IgD-negative memory B cell (primary cell): ENCODE measurements around the gene SLCO1B3. TPM values are rescaled to one million over a fixed set of nuclear protein-coding genes. Genes with fewer than 3 reads are reported as not detected.
"Not testable (repeated sequence)": the region's sequence is repeated elsewhere in the genome, so short reads cannot be mapped to it uniquely, and the experiment has no call there.

Source experiments
- H3K27ac Mint-ChIP-seq, 3 donors: one replicate each; pipeline ENCODE4 v1.8.0; 2020 to 2022; ENCODE audit warnings: mild to moderate bottlenecking in 3 of 3, mixed read lengths in 3 of 3, moderate library complexity in 1 of 3
- H3K27me3 Mint-ChIP-seq: one replicate; pipeline ENCODE4 v1.8.0; 2021; ENCODE audit warnings: mixed read lengths
- H3K36me3 Mint-ChIP-seq: one replicate; pipeline ENCODE4 v1.8.0; 2020; ENCODE audit warnings: mild to moderate bottlenecking, mixed read lengths
- H3K4me1 Mint-ChIP-seq, 3 donors: one replicate each; pipeline ENCODE4 v1.8.0; 2020 to 2022; ENCODE audit warnings: mixed read lengths in 3 of 3, mild to moderate bottlenecking in 1 of 3
- H3K4me3 Mint-ChIP-seq, 4 donors: one replicate each; pipeline ENCODE4 v1.8.0; 2020 to 2022; ENCODE audit warnings: mild to moderate bottlenecking in 4 of 4, mixed read lengths in 4 of 4, moderate library complexity in 3 of 4
- H3K9me3 Mint-ChIP-seq, 3 donors: one replicate each; pipeline ENCODE4 v1.8.0; 2020 to 2021; ENCODE audit warnings: mixed read lengths in 3 of 3, mild to moderate bottlenecking in 1 of 3
- polyA plus RNA-seq: library from polyadenylated mRNA; unstranded; fragments of 300-500 nt; fragmentation: Illumina TruSeq; gene quantifications from one replicate; pipeline ENCODE4 v1.2.3, GENCODE V29; 2021

The SLCO1B3 gene, protein sequence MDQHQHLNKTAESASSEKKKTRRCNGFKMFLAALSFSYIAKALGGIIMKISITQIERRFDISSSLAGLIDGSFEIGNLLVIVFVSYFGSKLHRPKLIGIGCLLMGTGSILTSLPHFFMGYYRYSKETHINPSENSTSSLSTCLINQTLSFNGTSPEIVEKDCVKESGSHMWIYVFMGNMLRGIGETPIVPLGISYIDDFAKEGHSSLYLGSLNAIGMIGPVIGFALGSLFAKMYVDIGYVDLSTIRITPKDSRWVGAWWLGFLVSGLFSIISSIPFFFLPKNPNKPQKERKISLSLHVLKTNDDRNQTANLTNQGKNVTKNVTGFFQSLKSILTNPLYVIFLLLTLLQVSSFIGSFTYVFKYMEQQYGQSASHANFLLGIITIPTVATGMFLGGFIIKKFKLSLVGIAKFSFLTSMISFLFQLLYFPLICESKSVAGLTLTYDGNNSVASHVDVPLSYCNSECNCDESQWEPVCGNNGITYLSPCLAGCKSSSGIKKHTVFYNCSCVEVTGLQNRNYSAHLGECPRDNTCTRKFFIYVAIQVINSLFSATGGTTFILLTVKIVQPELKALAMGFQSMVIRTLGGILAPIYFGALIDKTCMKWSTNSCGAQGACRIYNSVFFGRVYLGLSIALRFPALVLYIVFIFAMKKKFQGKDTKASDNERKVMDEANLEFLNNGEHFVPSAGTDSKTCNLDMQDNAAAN
- polyA plus RNA-seq: not detected

DNA sequence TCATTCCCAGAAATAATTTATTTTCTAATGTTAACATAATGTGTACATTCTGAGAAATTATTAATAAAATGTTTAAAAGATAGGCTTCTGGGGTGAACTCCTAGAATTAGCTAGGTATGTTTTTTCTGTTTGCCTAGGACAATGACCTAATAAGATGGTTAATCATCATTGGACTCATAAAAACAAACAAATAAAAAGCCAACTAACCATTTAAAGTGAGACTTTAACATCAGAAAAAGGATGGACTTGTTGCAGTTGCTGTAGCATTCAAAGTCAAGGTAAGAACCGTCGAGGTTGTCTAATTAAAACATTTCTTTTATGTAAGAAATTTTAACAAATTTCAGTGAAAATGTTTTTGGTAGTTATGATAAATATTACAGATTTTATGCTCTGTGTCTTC, at the start of gene SLCO1B3:
Gene SLCO1B3 (plus strand): TSS at position 219 of the 400 bp plus-strand sequence. CDS start 5,034 bp downstream, outside the sequence.
- H3K4me1 Mint-ChIP-seq: no peaks in the 10 kb centered on the region
- no peak within 1 kb of the TSS for H3K4me3 Mint-ChIP-seq
- H3K27me3 Mint-ChIP-seq: no peaks in the 10 kb centered on the region
- H3K36me3 Mint-ChIP-seq: no peaks in the 10 kb centered on the region
- no peak within 1 kb of the TSS for H3K27ac Mint-ChIP-seq
- H3K9me3 Mint-ChIP-seq: peaks cover 3 to 4% (median 3%) of the 10 kb centered on the region in 3 donors

DNA sequence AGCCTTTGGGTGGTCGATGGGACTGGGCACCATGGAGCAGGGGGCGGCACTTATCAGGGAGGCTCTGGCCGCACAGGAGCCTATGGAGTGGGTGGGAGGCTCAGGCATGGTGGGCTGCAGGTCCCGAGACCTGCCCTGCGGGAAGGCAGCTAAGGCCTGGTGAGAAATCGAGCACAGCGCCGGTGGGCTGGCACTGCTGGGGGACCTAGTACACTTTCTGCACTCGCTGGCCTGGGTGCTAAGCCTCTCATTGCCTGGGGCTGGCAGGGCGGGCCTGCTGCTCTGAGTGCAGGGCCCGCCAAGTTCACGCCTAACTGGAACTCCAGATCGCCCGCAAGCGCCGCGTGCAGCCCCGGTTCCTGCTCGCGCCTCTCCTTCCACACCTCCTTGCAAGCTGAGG, 33.1 kb upstream of the SLCO1B3 start:
- H3K27me3 Mint-ChIP-seq: no peaks in the 10 kb centered on the region
- H3K4me1 Mint-ChIP-seq: peaks cover 0 to 2% (median 0%) of the 10 kb centered on the region in 3 donors
- H3K9me3 Mint-ChIP-seq: peaks cover 2 to 11% (median 4%) of the 10 kb centered on the region in 3 donors
- peaks cover 2% of the 10 kb centered on the region for H3K36me3 Mint-ChIP-seq
- H3K27ac Mint-ChIP-seq: no peak overlapping the region
- H3K4me3 Mint-ChIP-seq: no peak overlapping the region

DNA sequence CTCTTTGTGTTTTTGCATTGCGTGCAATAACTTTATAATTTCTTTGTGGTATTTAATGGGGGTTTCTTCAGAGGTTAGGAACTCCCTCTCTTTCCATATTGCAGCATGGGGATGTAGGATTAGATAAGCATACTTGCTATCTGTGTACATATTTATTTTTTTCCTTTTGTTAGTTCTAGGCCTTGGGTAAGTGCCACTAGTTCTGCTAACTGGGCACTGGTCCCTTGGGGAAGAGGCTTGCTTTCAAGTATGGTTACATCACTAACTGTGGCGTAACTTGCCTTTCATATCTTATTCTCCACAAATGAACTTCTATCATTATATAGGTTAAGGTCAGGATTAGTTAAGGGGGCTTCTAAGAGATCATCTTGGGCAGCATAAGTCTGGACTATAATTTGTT, 31.5 kb upstream of the SLCO1B3 start:
- Mint-ChIP-seq H3K27ac (no peak overlapping the region), H3K9me3 (peaks cover 2 to 11% (median 4%) of the 10 kb centered on the region in 3 donors), H3K4me1 (peaks cover 0 to 2% (median 0%) of the 10 kb centered on the region in 3 donors), H3K27me3 (no peaks in the 10 kb centered on the region), H3K36me3 (peaks cover 2% of the 10 kb centered on the region), H3K4me3 (no peak overlapping the region)

DNA sequence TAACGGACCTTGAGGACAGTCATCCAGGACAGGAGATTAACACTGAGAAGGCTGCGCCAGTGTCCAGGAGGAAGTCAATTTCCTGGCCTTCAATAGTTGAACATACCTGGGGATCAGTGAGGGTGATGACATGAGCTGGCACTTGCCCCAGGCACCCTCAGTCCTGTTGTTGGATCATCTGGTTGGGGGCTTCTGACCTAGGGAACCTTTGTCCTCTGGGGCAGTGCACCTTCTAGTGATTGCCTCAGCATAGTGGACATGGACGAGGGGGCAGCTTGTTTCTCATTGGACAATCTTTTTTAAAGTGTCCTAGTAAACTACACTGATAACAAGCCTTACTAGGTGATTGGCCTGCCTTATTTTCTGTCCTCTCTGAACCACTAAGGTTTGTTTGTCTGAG, 30.5 kb upstream of the SLCO1B3 start:
- not testable (repeated sequence) for H3K4me3 Mint-ChIP-seq, H3K4me1 Mint-ChIP-seq, H3K36me3 Mint-ChIP-seq, H3K27me3 Mint-ChIP-seq, H3K27ac Mint-ChIP-seq
- peaks cover 2 to 14% (median 4%) of the 10 kb centered on the region in 3 donors for H3K9me3 Mint-ChIP-seq

DNA sequence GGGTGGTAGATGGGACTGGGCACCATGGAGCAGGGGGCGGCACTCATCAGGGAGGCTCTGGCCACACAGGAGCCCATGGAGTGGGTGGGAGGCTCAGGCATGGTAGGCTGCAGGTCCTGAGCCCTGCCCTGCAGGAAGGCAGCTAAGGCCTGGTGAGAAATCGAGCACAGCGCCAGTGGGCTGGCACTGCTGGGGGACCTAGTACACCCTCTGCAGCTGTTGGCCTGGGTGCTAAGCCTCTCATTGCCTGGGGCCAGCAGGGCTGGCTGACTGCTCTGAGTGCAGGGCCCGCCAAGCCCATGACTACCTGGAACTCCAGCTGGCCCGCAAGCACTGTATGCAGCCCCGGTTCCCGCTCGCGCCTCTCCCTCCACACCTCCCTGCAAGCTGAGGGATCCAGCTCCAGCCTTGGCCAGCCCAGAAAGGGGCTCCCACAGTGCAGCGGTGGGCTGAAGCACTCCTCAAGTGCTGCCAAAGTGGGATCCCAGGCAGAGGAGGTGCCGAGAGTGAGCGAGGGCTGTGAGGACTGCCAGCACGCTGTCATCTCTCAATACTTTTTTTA, 26.6 kb upstream of the SLCO1B3 start:
- H3K27ac Mint-ChIP-seq, H3K4me1 Mint-ChIP-seq, H3K27me3 Mint-ChIP-seq, H3K4me3 Mint-ChIP-seq, H3K36me3 Mint-ChIP-seq: not testable (repeated sequence)
- H3K9me3 Mint-ChIP-seq: peaks cover 0 to 18% (median 5%) of the 10 kb centered on the region in 3 donors

DNA sequence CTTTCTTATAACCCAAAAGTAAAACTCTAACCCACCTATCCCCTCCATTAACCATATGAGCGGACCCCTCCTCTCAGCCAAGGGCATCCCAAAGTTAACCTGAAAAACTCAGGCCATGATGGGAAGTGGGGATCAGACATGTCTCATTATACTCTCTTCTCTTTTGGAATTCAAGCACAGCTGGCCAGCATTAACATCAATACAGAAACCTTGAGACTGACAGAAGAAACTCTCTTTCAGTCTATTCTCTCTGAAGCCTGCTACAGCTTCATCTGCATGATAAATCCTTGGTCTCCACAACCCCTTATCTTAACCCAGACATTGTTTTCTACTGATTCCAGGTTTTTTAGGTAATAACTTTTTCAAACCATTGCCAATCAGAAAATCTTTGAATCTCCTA, 17.5 kb upstream of the SLCO1B3 start:
- no peak overlapping the region for H3K4me3 Mint-ChIP-seq
- peaks cover 0 to 3% (median 3%) of the 10 kb centered on the region in 3 donors for H3K9me3 Mint-ChIP-seq
- no peak overlapping the region for H3K27ac Mint-ChIP-seq
- H3K36me3 Mint-ChIP-seq: peaks cover 3% of the 10 kb centered on the region
- no peaks in the 10 kb centered on the region for H3K4me1 Mint-ChIP-seq
- H3K27me3 Mint-ChIP-seq: no peaks in the 10 kb centered on the region

DNA sequence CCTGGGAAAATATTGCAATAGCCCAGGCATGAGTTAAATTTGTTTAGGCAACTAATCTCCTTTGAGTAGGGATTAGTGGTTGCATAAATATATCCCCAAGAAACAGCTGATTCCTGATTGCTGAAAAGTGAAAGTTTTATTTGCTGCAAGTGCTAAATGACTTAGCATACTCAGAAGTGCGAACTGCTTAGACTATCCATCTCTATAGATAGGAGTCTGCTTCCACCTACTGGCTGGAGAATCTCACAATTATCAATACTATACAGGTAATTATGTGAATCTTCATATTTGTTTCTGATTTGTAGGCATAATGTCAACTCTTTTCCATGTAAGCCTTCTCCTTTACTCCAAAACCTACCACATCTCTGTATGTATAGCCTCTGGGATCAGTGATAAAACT, 12.0 kb upstream of the SLCO1B3 start:
- H3K27ac Mint-ChIP-seq: no peak overlapping the region
- H3K4me1 Mint-ChIP-seq: no peaks in the 10 kb centered on the region
- H3K9me3 Mint-ChIP-seq: peaks cover 0 to 3% (median 2%) of the 10 kb centered on the region in 3 donors
- no peak overlapping the region for H3K4me3 Mint-ChIP-seq
- no peaks in the 10 kb centered on the region for H3K27me3 Mint-ChIP-seq
- peaks cover 3% of the 10 kb centered on the region for H3K36me3 Mint-ChIP-seq

DNA sequence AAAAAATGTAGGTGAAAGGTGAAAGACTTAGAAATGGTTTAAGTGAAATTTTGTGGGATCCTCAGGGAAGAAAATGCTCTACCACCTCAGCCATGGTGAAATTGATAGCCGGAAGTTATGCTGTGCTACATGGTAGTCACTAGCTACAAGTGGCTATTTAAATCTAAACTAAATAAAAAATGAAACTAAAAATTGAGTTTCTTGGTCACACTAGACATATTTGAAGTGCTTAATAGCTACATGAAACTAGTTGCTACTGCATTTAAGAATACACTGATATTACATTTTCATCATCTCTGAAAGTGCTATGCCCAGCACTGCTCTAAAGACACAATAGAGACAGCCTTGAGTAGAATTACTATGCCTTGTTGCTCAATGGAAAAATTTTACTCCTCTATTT, 10.3 kb upstream of the SLCO1B3 start:
- H3K27ac Mint-ChIP-seq: no peak overlapping the region
- H3K27me3 Mint-ChIP-seq: no peaks in the 10 kb centered on the region
- no peak overlapping the region for H3K4me3 Mint-ChIP-seq
- no peaks in the 10 kb centered on the region for H3K36me3 Mint-ChIP-seq
- H3K9me3 Mint-ChIP-seq: peaks cover 0 to 3% (median 2%) of the 10 kb centered on the region in 3 donors
- H3K4me1 Mint-ChIP-seq: no peaks in the 10 kb centered on the region

DNA sequence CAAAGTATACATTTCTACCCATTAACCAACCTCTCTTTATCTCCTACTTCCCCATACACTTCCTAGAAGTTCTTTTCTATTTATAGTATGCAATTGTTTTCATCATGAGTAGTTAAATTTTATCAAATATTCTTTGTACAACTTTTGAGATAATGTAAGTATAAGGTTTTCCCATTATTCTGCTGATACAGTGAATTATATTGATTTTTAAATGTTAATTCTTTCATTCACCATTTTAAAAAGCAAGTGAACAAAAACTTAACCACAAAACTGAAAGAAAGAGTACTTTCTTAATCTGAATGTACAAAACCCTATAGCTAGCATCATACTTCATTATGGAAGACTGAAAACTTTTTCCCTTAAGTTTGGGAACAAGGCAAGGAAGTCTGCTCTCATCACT, 9.5 kb upstream of the SLCO1B3 start:
- Mint-ChIP-seq H3K4me3 (no peak overlapping the region), H3K36me3 (no peaks in the 10 kb centered on the region), H3K27ac (no peak overlapping the region), H3K9me3 (peaks cover 0 to 3% (median 2%) of the 10 kb centered on the region in 3 donors), H3K27me3 (no peaks in the 10 kb centered on the region), H3K4me1 (no peaks in the 10 kb centered on the region)

DNA sequence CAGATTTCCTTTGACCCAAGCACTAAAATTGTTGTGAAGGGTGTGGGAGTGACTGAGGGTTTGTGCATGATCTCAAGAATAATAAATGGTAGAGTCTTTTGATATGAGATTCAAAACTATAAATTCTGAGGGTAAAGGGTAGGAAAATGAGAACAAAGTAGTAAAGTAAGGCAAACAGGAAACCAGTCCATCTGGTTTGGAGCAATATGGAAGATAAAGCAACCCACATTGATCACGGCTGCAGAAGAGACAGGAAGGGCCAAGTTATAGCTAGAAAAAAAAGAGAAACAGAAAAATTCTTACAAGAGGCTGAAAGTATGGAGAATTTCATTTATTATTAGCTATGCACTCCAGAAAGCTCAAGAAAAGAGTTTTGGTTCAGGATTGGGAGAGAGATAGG, 4.6 kb upstream of the SLCO1B3 start:
- Mint-ChIP-seq H3K4me1 (no peaks in the 10 kb centered on the region), H3K36me3 (no peaks in the 10 kb centered on the region), H3K27me3 (no peaks in the 10 kb centered on the region), H3K4me3 (no peak overlapping the region), H3K27ac (no peak overlapping the region), H3K9me3 (no peaks in the 10 kb centered on the region)

DNA sequence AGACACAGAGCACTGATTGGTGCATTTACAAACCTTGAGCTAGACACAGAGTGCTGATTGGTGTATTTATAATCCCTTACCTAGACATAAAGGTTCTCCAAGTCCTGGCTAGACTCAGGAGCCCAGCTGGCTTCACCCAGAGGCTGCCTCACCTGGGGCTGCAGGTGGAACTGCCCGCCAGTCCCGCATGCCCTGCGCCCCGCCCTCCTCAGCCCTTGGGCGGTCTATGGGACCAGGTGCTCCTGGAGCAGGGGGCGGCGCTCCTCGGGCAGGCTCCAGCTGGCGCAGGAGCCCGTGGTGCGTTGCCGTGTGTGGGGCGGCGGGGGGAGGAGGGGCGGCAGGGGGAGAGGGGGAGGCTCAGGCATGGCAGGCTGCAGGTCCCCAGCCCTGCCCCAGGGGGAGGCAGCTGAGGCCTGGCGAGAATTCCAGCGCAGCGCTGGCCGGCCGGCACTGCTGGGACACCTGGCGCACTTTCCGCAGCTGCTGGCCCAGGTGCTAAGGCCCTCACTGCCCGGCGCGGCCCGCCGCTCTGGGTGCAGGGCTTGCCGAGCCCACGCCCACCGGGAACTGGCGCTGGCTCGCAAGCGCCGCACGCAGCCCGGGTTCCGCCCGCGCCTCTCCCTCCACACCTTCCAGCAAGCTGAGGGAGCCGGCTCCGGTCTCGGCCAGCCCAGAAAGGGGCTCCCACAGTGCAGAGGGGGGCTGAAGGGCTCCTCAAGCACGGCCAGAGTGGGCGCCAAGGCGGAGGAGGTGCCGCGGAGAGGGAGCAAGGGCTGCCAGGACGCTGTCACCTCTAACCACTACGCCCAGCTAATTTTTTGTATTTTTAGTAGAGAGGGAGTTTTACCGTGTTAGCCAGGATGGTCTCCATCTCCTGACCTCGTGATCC, 3.1 kb upstream of the SLCO1B3 start:
- peaks cover 3 to 4% (median 3%) of the 10 kb centered on the region in 3 donors for H3K9me3 Mint-ChIP-seq
- no peaks in the 10 kb centered on the region for H3K36me3 Mint-ChIP-seq
- no peaks in the 10 kb centered on the region for H3K27me3 Mint-ChIP-seq
- no peak overlapping the region for H3K27ac Mint-ChIP-seq
- no peaks in the 10 kb centered on the region for H3K4me1 Mint-ChIP-seq
- no peak overlapping the region for H3K4me3 Mint-ChIP-seq

DNA sequence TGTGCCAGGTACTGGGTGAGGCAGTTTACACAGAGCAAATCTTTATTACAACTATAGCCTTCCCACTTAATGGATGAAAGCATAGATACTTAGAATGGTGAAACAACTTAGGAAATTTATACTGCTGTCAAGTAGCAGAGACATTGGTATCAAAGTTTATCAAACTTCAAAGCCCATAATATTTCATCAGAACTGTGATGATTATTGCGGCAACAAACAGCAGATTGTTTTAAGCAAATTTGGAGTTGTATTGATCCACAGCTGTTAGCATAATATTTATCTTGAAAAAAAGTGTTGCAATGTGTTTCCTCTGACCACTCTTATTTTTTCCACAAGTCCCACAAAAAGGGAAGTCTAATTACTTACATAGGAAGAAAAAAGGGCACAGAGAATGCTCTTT, 2.0 kb upstream of the SLCO1B3 start:
- no peaks in the 10 kb centered on the region for H3K27me3 Mint-ChIP-seq
- H3K27ac Mint-ChIP-seq: no peak overlapping the region
- H3K4me1 Mint-ChIP-seq: no peaks in the 10 kb centered on the region
- H3K36me3 Mint-ChIP-seq: no peaks in the 10 kb centered on the region
- no peak overlapping the region for H3K4me3 Mint-ChIP-seq
- H3K9me3 Mint-ChIP-seq: peaks cover 3 to 4% (median 3%) of the 10 kb centered on the region in 3 donors

DNA sequence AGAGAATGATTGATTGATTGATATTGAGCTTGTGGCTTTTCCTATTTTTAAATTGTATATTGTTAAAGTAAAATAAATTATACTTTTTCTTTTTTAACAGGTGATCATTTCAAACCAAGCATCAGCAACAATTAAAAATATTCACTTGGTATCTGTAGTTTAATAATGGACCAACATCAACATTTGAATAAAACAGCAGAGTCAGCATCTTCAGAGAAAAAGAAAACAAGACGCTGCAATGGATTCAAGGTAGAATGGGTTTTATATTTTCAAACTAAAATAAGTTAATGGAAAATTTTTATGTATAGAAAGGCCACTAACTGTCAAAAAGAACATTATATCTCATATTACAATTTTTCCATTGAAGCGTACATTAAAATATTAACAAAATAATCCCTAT, 5.1 kb downstream of the SLCO1B3 start:
- H3K9me3 Mint-ChIP-seq: peaks cover 5 to 14% (median 10%) of the 10 kb centered on the region in 3 donors
- no peak overlapping the region for H3K27ac Mint-ChIP-seq
- H3K36me3 Mint-ChIP-seq: no peaks in the 10 kb centered on the region
- H3K4me3 Mint-ChIP-seq: no peak overlapping the region
- no peaks in the 10 kb centered on the region for H3K27me3 Mint-ChIP-seq
- H3K4me1 Mint-ChIP-seq: no peaks in the 10 kb centered on the region

DNA sequence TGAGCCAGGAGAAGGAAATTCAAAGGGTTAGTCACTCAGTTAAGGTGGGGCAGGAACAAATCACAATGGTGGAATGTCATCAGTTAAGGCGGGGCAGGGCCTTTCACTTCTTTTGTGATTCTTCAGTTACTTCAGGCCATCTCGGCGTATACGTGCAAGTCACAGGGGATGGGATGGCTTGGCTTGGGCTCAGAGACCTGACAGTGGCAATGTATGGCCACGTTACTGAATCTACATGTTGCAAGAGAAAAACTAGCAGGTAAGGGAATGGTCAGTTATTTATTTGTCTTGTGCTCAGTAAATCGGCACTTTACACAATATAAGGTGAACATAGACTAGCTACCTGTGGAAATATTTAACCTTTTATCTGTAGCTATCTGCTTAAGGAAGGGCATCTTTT, 11.9 kb downstream of the SLCO1B3 start:
- Mint-ChIP-seq H3K36me3 (no peaks in the 10 kb centered on the region), H3K4me3 (no peak overlapping the region), H3K4me1 (no peaks in the 10 kb centered on the region), H3K27ac (no peak overlapping the region), H3K27me3 (no peaks in the 10 kb centered on the region), H3K9me3 (peaks cover 6 to 11% (median 10%) of the 10 kb centered on the region in 3 donors)

DNA sequence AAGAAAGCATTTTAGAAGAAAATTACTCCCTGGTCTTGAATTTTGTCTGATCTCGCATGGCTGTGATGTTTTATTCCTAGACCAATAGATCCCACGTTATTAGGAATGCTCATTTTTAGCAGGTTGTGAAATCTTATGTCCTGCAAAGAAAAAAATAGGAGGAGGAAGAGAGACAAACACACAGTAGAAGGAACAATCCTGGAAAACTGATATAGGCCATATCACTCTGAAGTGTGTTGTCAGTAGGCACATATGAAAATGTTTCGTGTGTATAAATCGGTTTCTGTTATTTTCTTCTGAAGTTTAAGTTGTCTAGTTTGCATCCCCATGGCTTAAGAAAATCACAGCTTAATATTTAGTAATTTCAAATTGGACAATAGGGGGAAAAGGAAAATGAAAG, 12.4 kb downstream of the SLCO1B3 start:
- no peaks in the 10 kb centered on the region for H3K4me1 Mint-ChIP-seq
- no peaks in the 10 kb centered on the region for H3K36me3 Mint-ChIP-seq
- no peak overlapping the region for H3K4me3 Mint-ChIP-seq
- no peak overlapping the region for H3K27ac Mint-ChIP-seq
- peaks cover 6 to 11% (median 10%) of the 10 kb centered on the region in 3 donors for H3K9me3 Mint-ChIP-seq
- no peaks in the 10 kb centered on the region for H3K27me3 Mint-ChIP-seq
